ENCODE results near the gene MARVELD2. TPM values are rescaled to one million over a fixed set of nuclear protein-coding genes. Genes with fewer than 3 reads are reported as not detected.

Gene MARVELD2
- total and polyA plus RNA-seq, 2 of the 13 experiments (the other 11 are each of a cell fraction or from before 2014, with no cell fraction given) = 11.1 to 15.4 TPM

GRCh38 chr5:69414885-69415583 lies at the start of gene MARVELD2 (continued):
- TF ChIP-seq ZSCAN21 (CRISPR knock-in tag; IDR thresholded peaks at IDR 0.05; ENCODE audit: borderline replicate concordance) (peak; percentile 86), SPEN (CRISPR knock-in tag; IDR thresholded peaks at IDR 0.05; ENCODE audit: low read depth) (peak; percentile 84), HNRNPH1 (optimal IDR thresholded peaks at IDR 0.05; ENCODE audit: low read depth, low read length) (no peak), ZNF484 (CRISPR knock-in tag; IDR thresholded peaks at IDR 0.05; ENCODE audit: borderline replicate concordance, low read depth) (no peak), KLF15 (CRISPR knock-in tag; IDR thresholded peaks at IDR 0.05; ENCODE audit: borderline replicate concordance) (no peak), ZFP36L1 (CRISPR knock-in tag; IDR thresholded peaks at IDR 0.05) (no peak; the same call in none of the 2 replicates), HES4 (CRISPR knock-in tag; IDR thresholded peaks at IDR 0.05; ENCODE audit: borderline replicate concordance) (peak; percentile 73; the same call in 1 of the 2 replicates), BRD4 (CRISPR knock-in tag; IDR thresholded peaks at IDR 0.05) (no peak), ZNF713 (CRISPR knock-in tag; IDR thresholded peaks at IDR 0.05) (no peak), CSRNP1 (CRISPR knock-in tag; IDR thresholded peaks at IDR 0.05) (peak; percentile 88; the same call in 1 of the 2 replicates), NONO (IDR thresholded peaks at IDR 0.05) (no peak), NONO (CRISPR knock-in tag; conservative IDR thresholded peaks at IDR 0.05) (peak; percentile 96), EHMT2 (IDR thresholded peaks at IDR 0.05; ENCODE audit: borderline replicate concordance, low read depth, low read length) (no peak), THAP8 (CRISPR knock-in tag; IDR thresholded peaks at IDR 0.05; ENCODE audit: borderline replicate concordance) (no peak), PHF8 (CRISPR knock-in tag; IDR thresholded peaks at IDR 0.05) (peak; percentile 64), CEBPB (IDR thresholded peaks at IDR 0.05; ENCODE audit: borderline replicate concordance, low read depth, low read length) (no peak), ATF2 (CRISPR knock-in tag; IDR thresholded peaks at IDR 0.05) (0 out of 2 replicates have a peak, but pooled peaks have one; percentile 52), ZNF775 (CRISPR knock-in tag; IDR thresholded peaks at IDR 0.05; ENCODE audit: borderline replicate concordance) (no peak), HNRNPLL (IDR thresholded peaks at IDR 0.05; ENCODE audit: low read depth, low read length, poor library complexity, severe bottlenecking) (peak; percentile 81), ZNF674 (CRISPR knock-in tag; IDR thresholded peaks at IDR 0.05; ENCODE audit: low read depth) (no peak), ZNF101 (CRISPR knock-in tag; IDR thresholded peaks at IDR 0.05; ENCODE audit: borderline replicate concordance, low read depth) (no peak), DZIP1 (CRISPR knock-in tag; IDR thresholded peaks at IDR 0.05) (no peak), ZNF564 (CRISPR knock-in tag; IDR thresholded peaks at IDR 0.05) (no peak), NCOA2 (CRISPR knock-in tag; IDR thresholded peaks at IDR 0.05) (no peak; the same call in 1 of the 2 replicates)

Data from HepG2 (cell line).